ENCODE results near the gene MFAP5.

The MFAP5 gene

GRCh38 chr12:8662593-8662992 lies at the start of gene MFAP5:
Gene MFAP5 (minus strand): TSS chr12:8662826. CDS start chr12:8662104, 722 bp downstream.
- DNase-seq: no peak

DNA sequence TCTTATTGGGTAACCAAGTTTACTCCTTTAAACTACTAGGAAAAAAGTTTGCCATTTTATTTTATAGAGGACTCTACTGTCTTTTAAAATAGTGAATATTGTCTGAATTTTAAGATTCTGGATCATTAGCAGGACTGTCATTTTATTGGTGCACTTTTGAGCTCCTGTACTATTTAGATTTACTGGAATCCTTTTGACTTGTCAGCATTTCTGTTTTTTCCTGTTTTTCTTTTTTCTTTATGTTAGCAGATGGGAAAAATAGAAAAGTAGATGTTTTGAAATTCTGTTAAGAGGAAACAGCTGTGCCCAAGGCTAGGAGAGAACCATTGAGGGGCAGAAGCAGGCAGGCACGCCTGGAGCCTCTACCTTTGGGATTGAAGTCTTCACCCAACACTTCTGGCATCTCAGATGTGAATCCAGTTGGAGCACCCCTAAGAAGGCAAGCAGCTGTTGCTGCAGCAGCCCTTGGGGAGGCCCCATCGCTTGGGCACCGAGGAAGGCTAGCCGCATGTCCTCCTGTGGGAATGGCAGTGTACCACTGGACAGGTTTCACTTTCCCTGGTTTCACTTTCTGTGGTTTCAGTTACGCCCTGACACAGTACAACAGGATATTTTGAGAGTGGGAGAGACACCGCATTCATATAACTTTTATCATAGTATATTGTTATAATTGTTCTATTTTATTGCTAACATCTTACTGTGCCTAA lies 46.7 kb upstream of the MFAP5 start:
- DNase-seq: no peak

DNA sequence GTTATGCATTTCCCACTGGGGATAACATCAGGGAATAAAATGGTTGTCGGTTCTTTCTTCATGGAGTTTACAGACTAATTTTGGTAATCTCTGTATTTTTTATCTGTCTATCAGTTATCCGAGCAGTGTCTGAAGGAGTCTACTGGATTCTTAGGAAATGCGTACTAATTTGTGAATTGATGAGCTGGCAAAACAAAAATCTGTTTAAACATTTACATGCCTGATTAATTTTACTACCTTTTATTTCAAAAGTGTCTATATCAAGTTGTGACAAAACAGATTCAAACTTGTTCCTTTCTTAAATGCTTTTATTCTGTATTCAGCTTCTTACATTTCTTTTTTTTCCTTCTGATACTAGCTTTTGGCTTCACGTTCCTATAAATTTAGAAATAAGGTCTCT lies 39.5 kb upstream of the MFAP5 start:
- no peak for DNase-seq

DNA sequence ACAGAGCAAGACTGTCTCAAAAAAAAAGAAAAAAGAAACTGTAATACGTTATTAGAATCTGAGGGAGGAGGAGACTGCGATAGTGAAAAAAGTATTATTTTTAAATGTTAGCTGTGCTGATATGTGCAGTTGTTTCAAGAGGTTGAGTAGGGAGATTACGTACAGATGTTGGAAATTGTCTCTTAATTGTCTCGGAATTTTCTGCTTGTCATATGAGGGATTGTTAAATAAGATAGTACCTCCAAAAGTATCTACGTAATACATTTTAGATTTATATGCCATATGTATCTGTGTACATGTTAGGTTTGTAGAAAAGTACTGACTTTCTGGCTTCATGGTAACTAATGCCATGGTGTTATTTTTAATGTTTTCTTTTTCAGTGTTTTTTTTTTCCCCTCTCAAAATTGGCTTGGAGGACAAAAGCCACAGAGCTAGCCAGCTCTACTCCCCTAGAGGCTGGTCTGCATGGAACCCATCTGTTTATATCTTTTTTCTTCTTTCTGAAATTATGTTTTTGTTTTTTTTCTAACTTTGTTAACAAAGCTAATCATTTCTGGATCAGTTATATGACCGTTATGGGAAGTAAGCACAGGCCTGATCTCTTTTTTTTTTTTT lies 38.5 kb upstream of the MFAP5 start:
- no peak for DNase-seq

- no peak for DNase-seq
These were observed 37.1 kb upstream of the MFAP5 start for GRCh38 chr12:8699714-8700113.

DNA sequence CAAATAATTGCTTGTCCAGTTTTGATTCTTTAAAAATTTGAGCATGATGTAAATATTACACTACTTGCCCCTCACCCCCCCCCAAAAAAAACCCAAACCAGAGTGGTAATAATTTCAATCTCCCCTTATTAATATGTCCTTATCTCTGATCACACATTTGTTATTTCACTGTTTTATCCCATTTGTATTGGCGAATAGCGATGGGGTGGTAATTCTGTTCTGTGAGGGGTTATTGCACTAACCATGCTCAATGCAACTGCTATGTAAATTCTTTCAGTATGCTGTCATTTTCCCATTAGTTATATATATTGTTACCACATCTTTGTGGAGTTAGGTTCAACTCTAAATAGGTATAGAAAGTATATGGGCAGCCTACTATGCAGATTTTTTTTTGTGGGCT lies 36.3 kb upstream of the MFAP5 start:
- no peak for DNase-seq

GRCh38 chr12:8698132-8698851 lies 35.7 kb upstream of the MFAP5 start:
- peak; percentile 42 for DNase-seq

DNA sequence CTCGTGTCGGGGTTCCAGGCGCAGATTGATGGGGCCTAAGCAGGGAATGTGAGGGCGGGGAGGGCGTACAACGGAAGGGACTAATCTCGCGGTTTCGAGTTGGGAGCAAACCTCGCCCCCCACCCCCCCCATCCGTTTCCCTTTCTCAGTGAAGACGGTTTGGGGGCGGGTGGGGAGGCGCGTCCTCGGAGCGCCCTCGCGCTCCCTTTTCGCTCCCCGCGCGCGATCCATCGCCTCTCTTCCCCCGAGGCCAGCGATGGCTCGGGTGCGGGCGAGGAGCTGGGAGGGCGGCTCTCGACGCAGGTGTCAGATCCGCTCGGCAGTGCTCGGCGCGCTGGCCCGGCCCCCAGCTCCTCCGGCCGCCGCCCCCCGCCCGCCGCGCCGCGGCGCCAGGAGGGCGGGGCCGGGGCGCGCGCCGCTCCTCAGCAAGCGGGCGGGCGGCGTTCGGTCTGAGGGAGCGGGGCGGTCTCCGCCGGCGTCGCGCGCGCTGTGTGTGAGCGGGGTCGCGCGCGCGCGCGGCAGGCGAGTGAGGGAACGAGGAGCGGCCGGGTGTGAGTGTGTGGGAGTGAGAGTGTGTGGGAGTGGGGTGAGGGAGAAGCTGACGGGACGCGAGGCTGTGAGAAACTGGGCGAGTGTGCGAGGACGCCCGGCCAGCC lies 35.0 kb upstream of the MFAP5 start, which contains the start of gene RIMKLB:
Gene RIMKLB (plus strand): TSS at position 516 of the 656 bp plus-strand sequence. CDS start 15,876 bp downstream, outside the sequence.
- peak; percentile 79 for DNase-seq

GRCh38 chr12:8697120-8697475 lies 34.5 kb upstream of the MFAP5 start:
- DNase-seq: peak; percentile 57

GRCh38 chr12:8696442-8697090 lies 33.9 kb upstream of the MFAP5 start:
- DNase-seq: no peak

GRCh38 chr12:8695116-8695515 lies 32.5 kb upstream of the MFAP5 start:
- DNase-seq: no peak

- DNase-seq: no peak
These were observed 29.9 kb upstream of the MFAP5 start for GRCh38 chr12:8692573-8692972.

- no peak for DNase-seq
These were observed 27.1 kb upstream of the MFAP5 start for GRCh38 chr12:8689681-8690080.

GRCh38 chr12:8687846-8688601 lies 25.4 kb upstream of the MFAP5 start:
- no peak for DNase-seq

- DNase-seq: no peak
These were observed 22.4 kb upstream of the MFAP5 start for GRCh38 chr12:8685051-8685450.

DNA sequence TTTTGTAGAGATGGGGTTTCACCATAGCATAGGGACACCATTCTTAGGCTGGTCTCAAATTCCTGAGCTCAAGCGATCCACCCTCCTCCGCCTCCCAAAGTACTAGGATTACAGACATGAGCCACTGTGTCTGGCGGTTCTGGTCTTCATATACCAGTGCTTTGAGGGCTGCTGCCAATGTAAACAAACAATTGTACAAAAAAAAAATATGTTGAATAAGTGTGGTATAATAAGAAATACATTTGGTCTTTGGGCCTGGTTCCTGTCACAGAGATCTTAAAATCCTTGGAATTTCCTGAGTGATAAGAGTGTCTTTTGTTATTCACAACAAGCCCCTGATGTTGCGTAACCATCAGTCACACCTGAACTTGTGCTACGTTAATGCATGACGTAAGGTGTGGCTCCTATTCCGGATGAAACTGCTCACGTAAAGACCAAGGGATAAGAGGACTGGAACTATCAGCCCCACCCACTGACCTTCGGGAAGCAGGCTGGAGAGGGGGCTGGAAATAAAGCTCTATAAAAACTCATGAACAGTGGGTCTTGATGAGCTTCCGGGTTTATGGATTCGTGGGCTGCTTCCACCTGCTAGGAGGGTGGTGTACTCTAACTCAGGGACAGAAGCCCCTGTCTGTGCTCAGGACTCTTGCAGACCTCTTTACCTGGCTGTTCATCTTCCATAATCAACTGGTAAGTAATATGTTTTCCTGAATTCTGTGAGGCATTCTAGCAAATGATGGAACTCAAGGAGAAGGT lies 18.7 kb upstream of the MFAP5 start:
- DNase-seq: no peak

- DNase-seq: no peak
These were observed 17.9 kb upstream of the MFAP5 start for GRCh38 chr12:8680533-8680932.

DNA sequence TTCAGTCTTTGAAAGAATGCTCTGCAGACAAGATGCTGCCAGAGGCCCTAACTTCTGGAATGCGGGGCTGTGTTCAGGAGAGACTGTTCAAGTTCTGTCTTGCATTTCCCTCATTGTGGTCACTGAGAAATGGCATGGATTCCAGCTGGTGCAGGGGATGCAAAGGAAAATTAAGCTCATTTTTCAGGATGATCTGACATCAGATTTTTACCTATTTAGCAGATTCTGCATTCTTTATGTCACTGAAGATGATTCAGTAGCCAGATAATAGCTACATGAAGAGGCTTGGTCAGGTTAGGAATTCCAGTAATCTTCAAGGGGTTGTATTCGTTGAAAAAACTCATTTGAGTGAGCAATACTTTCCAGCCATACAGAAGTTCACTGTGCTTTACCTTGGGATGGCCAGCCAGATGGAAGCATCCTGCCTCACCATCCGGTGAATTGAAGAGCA lies 16.1 kb upstream of the MFAP5 start:
- no peak for DNase-seq

DNA sequence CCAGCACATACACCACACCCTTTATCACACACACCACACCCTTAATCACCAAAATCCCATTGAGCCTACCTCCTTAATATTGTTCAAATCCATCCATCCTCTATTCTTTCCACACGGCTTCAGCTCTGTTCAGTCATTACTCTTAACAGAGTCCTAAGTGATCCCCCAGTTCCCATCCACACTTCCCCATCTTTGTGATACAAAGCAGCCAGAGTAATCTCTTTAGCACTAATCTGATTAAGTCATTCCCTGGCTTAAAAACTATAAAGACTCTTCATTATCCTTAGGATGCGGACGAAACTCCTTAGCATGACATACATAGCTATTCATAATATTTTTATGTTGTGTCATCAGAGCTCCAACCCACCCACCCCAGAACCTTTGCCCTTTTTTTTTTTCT lies 14.7 kb upstream of the MFAP5 start:
- DNase-seq: no peak

GRCh38 chr12:8676651-8677050 lies 14.0 kb upstream of the MFAP5 start:
- DNase-seq: no peak

DNA sequence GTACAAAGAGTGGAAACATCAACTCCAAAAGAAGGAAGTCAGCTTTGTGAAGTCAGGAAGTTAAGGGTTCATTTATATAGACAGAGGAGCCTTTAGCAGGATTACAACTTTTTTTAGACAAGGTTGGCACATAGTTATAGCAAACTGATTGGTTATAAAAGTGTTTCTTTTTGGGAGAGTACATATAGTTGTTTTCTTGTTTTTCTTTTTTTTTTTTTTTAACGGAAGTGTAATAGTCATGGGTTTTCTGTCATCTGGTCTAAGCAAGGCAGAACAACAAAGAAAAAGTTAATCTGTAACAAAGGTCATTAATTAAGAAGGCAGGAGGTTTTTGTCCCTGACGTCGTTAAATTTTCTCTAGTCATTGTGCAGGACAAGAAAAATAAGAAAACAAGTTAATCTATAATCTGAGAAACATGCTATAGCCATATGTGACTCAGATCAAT lies 13.0 kb upstream of the MFAP5 start:
- no peak for DNase-seq

Data from CD4-positive, alpha-beta T cell treated with Interleukin-17A for 1 hour (primary cell).